HG03442 (cell line): ENCODE measurements around the gene KDM4C.

ENCODE experiments used
- ATAC-seq: cut with Tn5 transposase; IDR thresholded peaks from one replicate; pipeline ENCODE4 v1.9.1; 2021; ENCODE audit warnings: mild to moderate bottlenecking, moderate library complexity; ENCODE audit not compliant: unreplicated experiment

KDM4C gene

DNA sequence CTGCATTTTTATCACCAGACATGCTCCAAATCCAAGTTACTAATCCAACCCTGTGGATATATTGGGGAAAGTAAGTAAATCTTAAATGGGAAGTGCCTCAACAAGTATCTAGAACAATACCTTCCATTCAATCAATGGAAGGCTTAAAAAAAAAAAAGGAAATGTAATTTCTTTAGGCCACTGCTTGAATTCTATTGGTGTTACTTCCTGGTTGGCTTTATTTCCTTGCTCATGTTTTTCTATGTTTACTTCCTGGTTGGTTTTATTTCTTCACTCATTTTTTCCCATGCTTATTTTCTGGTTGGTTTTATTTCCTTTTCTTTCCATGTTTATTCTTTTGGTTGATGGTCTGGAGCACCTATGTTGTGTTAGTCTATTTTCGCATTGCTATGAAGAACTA is 363.9 kb downstream of the KDM4C start:
- ATAC-seq = no peak

GRCh38 chr9:7123743-7124142 is 366.0 kb downstream of the KDM4C start:
- ATAC-seq = no peak

GRCh38 chr9:7125231-7125630 is 367.5 kb downstream of the KDM4C start:
- ATAC-seq = no peak

DNA sequence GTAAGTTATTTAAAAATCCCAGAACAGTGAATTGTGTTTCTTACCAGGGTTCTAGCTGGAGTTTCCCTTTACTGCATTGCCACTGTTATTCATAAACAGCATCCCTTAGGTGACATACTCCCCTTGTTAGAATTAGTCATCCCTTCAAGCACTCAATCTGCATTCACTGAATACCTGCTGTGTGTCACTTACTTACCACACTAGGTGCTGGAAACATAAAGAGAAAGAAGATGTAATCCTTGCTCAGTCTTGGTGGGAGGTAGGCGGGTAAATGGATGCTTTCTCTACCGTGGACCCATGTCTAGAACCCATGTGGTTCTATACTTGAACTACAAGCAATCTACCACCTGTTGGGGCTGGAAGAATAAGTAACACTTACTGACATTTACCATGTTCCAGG is 371.6 kb downstream of the KDM4C start:
- no peak for ATAC-seq

DNA sequence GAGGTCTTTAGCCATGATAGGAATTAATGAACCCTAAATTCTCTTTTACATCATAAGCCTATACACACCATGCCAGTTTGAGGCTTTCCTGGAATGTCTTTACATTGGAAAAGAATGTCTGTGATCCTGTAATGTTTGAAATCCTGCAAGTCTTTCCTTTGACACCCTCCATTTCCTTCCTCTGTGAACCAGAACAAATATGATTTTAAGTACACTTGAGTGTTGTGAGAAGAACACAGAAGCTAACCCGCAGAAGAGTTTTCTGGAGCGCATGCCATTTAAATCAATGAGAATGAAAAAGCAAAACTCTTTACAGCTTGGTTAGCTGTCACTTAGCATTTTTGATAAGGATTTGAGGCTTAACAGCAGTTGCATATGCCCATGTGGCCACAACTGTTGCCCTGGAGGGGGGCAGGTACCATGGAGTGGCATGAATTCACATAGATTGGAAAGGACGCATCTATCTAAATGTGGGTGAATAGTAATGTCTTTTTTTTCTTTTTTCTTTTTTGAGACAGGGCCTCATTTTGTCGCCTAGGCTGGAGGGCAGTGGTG is 372.6 kb downstream of the KDM4C start:
- ATAC-seq = no peak

GRCh38 chr9:7132605-7133004 is 374.8 kb downstream of the KDM4C start:
- no peak for ATAC-seq

DNA sequence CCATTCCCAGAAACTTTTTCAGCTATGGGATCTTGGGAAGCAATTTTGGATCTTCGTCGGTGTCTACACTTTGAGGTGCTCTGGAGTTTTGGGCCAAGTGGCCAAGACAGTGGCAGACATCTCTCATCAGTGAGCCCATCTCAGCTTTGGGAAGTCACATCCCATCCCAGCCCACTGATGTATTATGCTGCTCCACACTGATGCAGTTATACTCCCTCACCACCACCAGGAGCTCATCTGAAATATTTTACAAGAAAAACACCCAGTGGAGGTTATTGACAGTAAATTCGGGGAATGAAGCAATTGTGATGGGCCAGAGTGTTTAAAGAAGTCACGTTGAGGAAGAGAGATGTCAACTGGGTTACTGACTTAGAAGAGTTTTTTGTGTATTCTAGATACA is 378.0 kb downstream of the KDM4C start:
- no peak for ATAC-seq

DNA sequence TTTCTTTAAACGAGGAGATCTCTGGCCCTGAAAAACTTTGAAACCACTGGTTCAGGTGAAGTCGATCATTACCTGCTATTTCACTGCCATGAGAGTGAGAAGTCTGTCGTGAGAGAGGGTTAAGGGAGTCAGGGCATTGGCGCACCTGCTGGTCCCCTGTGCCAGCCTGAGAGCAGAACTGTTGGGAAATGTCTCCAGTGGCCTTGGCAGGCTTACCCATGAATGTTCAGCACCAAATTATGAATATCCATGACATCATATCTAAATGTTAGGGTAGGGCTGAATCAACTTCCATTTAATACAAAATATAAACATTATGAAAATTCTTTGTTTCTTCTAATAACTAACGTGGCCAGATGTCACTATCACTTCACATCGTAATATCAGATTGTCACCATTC is 379.3 kb downstream of the KDM4C start:
- no peak for ATAC-seq

DNA sequence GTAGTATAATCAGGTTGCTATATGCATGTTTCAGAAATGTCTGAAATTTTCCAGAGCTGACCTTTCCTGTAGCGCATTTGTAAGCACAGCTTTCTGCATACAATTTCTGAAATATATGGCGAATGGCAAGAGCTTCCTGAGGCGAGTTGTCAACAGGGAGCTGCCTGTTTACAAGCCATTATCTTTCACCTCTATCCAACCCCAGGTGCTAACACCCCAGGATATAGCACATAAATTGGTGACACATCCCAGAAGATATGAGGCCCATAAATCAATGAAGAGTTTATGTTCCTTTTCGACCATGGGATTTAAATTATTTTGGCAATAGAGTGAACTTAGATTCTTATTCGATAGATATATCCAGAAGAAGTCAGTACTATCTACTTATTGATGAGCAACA is 379.8 kb downstream of the KDM4C start:
- ATAC-seq = no peak

DNA sequence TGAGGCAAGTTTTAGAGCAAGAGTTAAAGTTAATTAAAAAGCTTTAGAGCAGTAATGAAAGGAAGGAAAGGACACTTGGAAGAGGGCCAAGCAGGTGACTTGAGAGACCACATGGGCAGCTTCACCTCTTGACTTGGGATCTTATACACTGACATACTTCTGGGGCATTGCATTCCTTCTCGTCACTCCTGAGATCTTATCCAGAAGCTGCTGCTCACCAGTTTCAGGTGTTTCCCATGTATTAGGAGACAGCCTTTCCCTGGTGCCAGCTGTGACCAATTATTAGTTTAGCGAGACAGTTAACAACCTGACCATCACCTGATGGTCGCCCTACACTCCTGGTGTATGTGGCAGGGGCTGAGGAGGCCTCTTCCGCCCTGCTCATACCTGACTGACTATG is 382.1 kb downstream of the KDM4C start:
- no peak for ATAC-seq

GRCh38 chr9:7140401-7140800 is 382.6 kb downstream of the KDM4C start:
- ATAC-seq = no peak

GRCh38 chr9:7143645-7144200 is 385.9 kb downstream of the KDM4C start:
- no peak for ATAC-seq

GRCh38 chr9:7144265-7145046 is 386.7 kb downstream of the KDM4C start:
- ATAC-seq = no peak

DNA sequence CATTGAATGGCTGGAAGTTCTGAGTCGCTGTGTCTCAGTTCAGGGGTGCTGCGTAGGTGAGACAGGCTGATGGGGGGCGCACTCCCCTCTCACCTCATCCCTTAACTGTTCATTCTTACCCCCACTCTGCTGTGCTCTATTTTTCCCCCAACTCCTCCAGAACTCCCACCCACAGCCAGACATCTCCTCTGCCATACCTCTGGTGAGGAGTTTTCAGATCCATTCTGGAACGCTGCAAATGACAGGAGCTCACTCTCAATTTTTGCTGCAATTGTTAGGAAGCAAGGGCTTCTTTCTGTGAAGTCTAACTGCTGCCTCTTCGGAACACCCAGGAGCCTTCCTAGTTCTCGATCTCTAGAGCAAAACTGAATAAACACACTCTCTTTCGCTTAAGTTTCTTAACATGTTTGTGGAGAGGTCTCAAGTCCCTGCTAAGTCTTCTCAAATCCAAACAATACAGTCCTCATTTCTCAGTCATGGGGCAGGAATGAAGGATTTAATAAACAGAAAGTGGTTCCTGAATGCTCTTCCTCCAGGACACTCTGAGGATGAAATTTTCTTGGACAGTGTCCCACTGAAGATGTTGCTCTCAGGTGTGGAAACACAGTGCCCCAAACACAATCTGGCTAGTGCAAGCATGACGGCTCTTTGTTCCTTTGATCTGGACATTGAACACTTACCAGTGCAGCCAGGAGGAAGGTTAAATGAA is 387.7 kb downstream of the KDM4C start:
- ATAC-seq = no peak

DNA sequence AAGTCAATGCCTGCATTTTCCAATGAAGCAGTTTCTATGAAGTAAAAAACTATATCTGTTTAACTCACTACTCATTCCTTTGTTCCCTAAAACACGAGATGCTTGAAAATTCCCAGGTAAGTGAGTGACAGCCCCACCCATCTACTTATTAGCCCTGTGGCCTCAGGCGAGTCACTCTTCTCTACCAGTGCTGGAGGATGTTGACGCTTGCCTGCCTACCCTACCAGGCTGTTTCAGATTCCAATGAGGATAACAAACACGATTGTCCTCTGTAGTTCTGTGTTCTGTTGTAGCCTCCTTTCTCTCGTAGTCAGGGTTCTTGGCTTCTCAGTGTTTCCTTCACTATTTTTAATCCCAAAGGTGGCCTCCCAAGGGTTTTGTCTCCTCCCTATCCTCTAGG is 388.8 kb downstream of the KDM4C start:
- no peak for ATAC-seq

DNA sequence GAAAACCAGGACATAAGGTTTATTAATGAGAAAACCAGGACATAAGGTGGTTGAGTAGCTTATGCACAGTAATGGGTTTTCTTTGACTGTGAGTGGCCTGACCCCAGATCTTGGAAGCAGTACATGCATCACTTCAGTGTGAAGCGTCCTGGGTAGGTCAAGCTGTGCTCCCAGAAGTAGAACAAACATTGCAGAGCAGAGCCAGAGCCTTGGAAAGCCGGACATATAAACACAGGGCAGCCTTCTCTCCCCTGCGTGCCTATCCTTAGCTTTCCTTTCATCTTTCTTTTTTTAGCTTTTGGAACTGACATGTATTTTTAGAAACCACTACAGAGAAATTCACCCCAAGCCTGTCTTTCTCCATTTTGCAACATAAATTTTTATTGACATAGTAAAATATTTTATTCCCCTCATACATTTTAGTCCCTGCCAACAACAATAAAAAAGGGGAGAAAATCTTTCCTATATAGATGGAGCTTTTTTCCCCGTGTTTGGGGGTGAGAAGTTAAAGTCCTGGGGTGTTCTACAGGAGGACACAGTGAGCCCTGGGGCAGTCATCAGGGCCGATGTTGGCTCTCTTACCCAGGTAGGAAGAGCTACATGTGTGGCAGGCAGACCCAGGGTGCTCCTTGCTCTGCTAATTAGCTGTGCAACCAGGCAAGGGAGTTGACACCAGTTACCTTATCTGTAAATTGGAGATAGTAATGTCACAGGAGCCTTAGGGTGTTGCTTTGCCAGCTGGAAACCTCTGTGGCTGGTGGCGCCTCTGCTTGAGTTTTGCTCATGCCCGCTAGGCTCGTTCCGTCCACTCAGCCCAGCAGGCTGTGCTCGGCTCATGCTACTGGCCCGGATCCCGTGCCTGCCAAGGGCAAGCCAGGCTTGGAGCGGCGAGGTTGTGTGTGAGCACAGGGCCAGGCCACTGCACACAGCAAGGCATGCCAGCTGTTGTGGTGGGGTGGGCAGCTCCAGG is 389.6 kb downstream of the KDM4C start:
- ATAC-seq = no peak

- ATAC-seq = no peak
Observed at GRCh38 chr9:7148243-7148765, 390.5 kb downstream of the KDM4C start.

GRCh38 chr9:7149258-7149657 is 391.5 kb downstream of the KDM4C start:
- ATAC-seq = no peak

DNA sequence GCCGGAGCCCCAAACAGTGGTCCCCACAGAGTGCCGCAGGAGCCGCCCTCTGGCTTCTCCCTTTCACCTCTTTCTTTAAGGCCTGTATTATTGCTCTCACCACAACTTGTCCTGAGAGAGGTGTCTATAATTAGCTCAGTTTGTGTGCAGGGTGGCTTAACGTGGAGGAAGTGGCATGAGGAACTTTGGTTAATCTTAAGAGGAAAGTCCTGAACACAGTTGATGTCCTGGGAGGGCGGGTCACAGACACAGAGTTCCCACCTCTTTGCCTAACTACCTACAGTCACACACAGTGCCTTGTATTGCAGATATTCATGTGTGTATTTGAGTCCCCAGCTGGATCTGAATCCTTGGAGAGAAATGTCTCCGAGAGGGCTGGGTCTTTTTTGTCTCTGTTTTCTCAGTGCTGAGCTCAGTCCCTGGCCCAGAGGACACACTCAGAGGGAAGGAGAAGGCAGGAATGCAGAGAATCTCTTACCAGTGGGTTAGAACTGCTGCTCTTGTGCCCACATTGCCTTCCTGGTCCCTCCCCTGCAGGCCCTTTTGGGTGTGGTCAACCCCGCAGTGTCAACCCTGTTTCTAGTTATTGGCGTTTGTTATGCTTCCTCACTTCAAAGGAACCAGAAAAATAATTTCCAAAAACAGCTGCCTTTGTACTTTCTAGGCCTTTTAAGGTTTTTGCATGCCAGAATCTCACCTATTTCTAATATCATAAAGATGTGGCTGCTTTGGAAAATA is 392.5 kb downstream of the KDM4C start:
- ATAC-seq = no peak

DNA sequence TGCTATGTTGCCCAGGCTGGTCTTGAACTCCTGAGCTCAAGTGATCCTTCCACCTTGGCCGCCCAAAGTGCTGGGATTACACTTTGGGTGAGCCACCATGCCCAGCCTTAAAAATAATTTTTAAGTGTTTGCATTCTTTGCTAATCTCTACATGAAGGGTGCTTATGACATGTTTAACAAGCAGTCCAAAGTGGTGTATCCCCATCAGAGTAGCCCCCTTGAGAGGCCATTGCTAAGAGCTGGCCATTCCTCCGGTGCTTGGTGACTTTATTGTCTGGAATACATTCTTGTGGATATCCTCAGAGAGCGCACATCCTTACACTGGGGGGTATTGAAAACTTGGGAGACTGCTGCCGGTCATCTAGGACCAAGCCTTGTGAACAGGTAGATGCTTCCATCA is 395.4 kb downstream of the KDM4C start:
- no peak for ATAC-seq
